Stomach (tissue), 9 donors: Measurements from ENCODE around the gene SCFD2. TPM values are rescaled to one million over a fixed set of nuclear protein-coding genes. Genes with fewer than 3 reads are reported as not detected.

Source experiments
- DNase-seq, 2 donors: peaks; one replicate each; pipeline versions ENCODE4 v3.0.0 to v3.0.0-alpha.2; 2013 to 2019
- H3K27ac ChIP-seq, 5 donors: fragments of 200-600 bp in 4 of 5; sonication (generic) in 4 of 5; one replicate each; pipeline ENCODE4 v1.5.1; 2013 to 2019; ENCODE audit warnings: mild to moderate bottlenecking in 1 of 5, moderate library complexity in 1 of 5
- H3K27me3 ChIP-seq, 3 donors: fragments of 200-600 bp; sonication (generic); one replicate each; pipeline ENCODE4 v1.5.1; 2017 to 2019; ENCODE audit warnings: mixed run types in 1 of 3
- H3K36me3 ChIP-seq, 4 donors: fragments of 200-600 bp; sonication (generic); 1 replicate in 3 of 4; 2 replicates in 1 of 4; pipeline ENCODE4 v1.5.1; 2016 to 2019
- H3K4me1 ChIP-seq, 4 donors: fragments of 200-600 bp; sonication (generic); one replicate each; pipeline ENCODE4 v1.5.1; 2016 to 2019
- H3K4me3 ChIP-seq, 4 donors: fragments of 200-600 bp; sonication (generic) in 3 of 4; one replicate each; pipeline ENCODE4 v1.5.1; 2016 to 2019; ENCODE audit warnings: mild to moderate bottlenecking in 1 of 4
- H3K9me3 ChIP-seq, 4 donors: fragments of 200-600 bp; sonication (generic); one replicate each; pipeline ENCODE4 v1.5.1; 2016 to 2019
- CTCF ChIP-seq, 7 experiments: fragments of 450-650 bp in 4 of 7; fragments of 200-600 bp in 3 of 7; sonication (generic) in 3 of 7; IDR thresholded peaks; one replicate each; pipeline ENCODE4 v1.5.1; 2016 to 2019; ENCODE audit warnings: antibody characterized with exemption in 7 of 7, control low read depth in 2 of 7, mild to moderate bottlenecking in 1 of 7
- EP300 ChIP-seq: sonication (generic); formaldehyde crosslinking; IDR thresholded peaks from one replicate; pipeline ENCODE4 v1.6.1; 2017; ENCODE audit warnings: antibody characterized with exemption
- POLR2A ChIP-seq, 4 donors: fragments of 450-650 bp; IDR thresholded peaks; one replicate each; pipeline ENCODE4 v1.6.1; 2016; ENCODE audit warnings: antibody characterized with exemption in 4 of 4, control low read depth in 2 of 4, mild to moderate bottlenecking in 1 of 4, moderate library complexity in 1 of 4
- POLR2AphosphoS5 ChIP-seq, 3 donors: sonication (generic); formaldehyde crosslinking; IDR thresholded peaks; one replicate each; pipeline ENCODE4 v1.6.1; 2016; ENCODE audit warnings: antibody characterized with exemption in 3 of 3
- WGBS, 5 donors: extraction: QIAGEN DNeasy Blood & Tissue Kit in 3 of 5; methylation state at CpG; one replicate each; pipeline versions ENCODE4 v1.1.5 to v1.1.7; 2013 to 2018; 5-methylcytosine and 5-hydroxymethylcytosine counted together
- intact Hi-C: fragments of 100-400 bp; cut with DNase I; formaldehyde crosslinking; loops from one replicate; pipeline ENCODE4 v1.15.1; 2023; ENCODE audit warnings: low total_unique reads
- polyA plus RNA-seq, 3 donors: library from polyadenylated mRNA; stranded (reverse); fragments of 200-250 nt; gene quantifications; one replicate each; pipeline ENCODE4 v1.2.3, GENCODE V29; 2013
- total RNA-seq, 5 donors: library from RNA; depleted of rRNA; stranded (reverse); fragments of >200 nt; gene quantifications; one replicate each; pipeline versions ENCODE4 v1.1.0 to v1.2.3, GENCODE V29; 2014 to 2016
- donor health status: healthy with polysubstance abuse.
- donor health status: Bipolar disorder and iron deficiency.
- donor health status: healthy.

SCFD2 gene
- total and polyA plus RNA-seq, 8 donors, result 2.9 to 40.2 (median 11.1) TPM

DNA sequence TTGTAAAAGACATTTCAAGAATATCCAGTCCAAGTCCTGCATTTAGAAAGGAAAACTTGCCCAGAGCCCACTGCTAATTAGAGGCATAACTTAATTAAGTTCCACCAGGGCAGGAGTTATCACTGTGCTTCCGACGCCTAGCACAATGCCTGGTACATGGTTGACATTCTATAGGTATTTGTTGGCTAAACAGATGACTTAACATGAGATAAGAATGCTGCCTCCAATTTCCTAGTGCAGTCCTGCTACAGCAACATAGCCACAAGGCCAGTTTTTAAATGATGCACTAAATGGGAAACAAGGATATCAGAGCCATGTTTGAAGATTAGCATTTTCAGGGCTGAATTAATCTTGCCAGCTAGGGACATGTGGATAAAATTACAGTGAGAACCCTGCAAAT lies 339.6 kb downstream of the SCFD2 start:
- no peak for TF ChIP-seq CTCF (IDR thresholded peaks at IDR 0.05)
- TF ChIP-seq POLR2AphosphoS5 (IDR thresholded peaks at IDR 0.05), result no peak
- no peak for TF ChIP-seq POLR2A (IDR thresholded peaks at IDR 0.05)
- no peak for TF ChIP-seq EP300
- intact Hi-C loops, result no loop called here
- Histone ChIP-seq H3K4me3 (no peak overlapping the region), H3K36me3 (no peaks in the 10 kb centered on the region), H3K9me3 (no peaks in the 10 kb centered on the region), H3K4me1 (peaks cover 0 to 12% (median 0%) of the 10 kb centered on the region in 4 donors), H3K27ac (no peak overlapping the region), H3K27me3 (no peaks in the 10 kb centered on the region)
- DNase-seq, result no peak
- WGBS, 5 donors, result 31 to 71% (median 54%) methylated on average over 2 of the region's 2 CpGs

DNA sequence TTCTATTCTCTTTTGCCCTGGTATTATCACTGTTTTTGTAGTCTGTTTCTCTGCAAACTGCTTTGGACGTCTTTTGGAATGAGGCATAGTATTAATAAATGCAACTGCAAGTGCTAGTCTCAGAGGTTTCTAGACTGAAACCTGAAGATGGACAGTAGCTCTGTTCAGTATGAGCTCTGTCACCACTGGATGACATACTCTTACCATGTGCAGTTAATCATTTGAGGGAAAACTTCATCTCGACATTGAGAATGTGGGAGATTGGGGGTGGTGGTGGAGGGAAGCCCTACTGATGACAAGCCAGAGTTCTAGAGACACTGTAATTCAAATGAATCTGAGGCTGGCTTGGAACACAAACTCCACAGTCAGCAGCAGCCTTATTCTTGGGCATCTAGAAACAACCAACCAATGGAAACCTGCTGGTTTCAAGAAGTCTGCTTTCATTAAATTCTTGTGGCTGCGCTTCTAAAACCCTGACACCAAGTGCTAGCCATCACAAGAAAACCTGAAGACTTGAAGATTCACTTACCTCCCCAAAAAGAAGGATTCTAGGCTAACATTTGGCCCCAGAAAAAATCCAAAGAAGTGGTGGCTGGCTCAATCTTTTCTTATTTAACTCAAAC lies 342.1 kb downstream of the SCFD2 start:
- peaks cover 0 to 23% (median 4%) of the 10 kb centered on the region in 4 donors for H3K4me1 ChIP-seq
- DNase-seq, result no peak
- no peak overlapping the region for H3K27ac ChIP-seq
- WGBS, 5 donors, result 90 to 96% (median 91%) methylated on average over 3 of the region's 3 CpGs
- intact Hi-C loops, result no loop called here
- TF ChIP-seq EP300, result no peak
- no peak for TF ChIP-seq POLR2A (IDR thresholded peaks at IDR 0.05)
- no peak for TF ChIP-seq POLR2AphosphoS5 (IDR thresholded peaks at IDR 0.05)
- no peak for TF ChIP-seq CTCF (IDR thresholded peaks at IDR 0.05)
- no peak overlapping the region for H3K4me3 ChIP-seq
- no peaks in the 10 kb centered on the region for H3K27me3 ChIP-seq
- no peaks in the 10 kb centered on the region for H3K36me3 ChIP-seq
- no peaks in the 10 kb centered on the region for H3K9me3 ChIP-seq

DNA sequence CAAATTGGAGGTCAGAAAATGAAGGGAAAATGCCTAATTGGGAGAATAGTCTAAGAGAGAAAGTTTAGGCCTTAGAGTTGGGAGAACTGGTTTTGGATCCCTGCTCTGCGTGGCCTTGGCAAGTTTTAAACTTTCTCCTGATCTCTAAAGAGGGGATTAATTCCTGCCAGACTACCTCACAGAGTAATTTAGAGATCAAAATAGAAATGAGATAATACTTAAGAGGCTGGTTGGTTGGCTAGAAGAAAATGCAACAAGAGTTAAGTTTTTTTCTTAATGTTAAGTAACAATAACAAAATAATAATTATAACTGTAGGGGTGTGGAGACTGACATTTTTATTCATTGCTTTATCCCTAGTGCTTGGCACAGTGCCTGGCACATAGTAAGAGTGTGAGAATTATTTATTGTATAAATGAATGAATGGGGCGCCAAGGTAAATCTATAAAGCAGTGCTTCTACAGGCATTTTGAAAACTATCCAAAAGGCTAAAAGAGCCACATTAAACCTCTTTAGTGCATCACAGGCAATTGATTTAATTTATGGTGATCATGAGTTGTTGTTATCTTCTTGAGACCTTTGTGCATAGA lies 343.3 kb downstream of the SCFD2 start:
- 75 to 95% (median 86%) methylated on average over 2 of the region's 2 CpGs for WGBS, 5 donors

More for the DNA sequence above, 343.3 kb downstream of the SCFD2 start:
- no peaks in the 10 kb centered on the region for H3K36me3 ChIP-seq
- TF ChIP-seq POLR2AphosphoS5 (IDR thresholded peaks at IDR 0.05), result no peak
- no peak for TF ChIP-seq CTCF (IDR thresholded peaks at IDR 0.05)
- no peak for TF ChIP-seq POLR2A (IDR thresholded peaks at IDR 0.05)
- TF ChIP-seq EP300, result no peak
- H3K27me3 ChIP-seq, result no peaks in the 10 kb centered on the region
- no peak overlapping the region for H3K27ac ChIP-seq
- no peak for DNase-seq
- H3K4me3 ChIP-seq, result no peak overlapping the region
- intact Hi-C loops, result no loop called here
- H3K9me3 ChIP-seq, result no peaks in the 10 kb centered on the region
- H3K4me1 ChIP-seq, result peaks cover 0 to 23% (median 4%) of the 10 kb centered on the region in 4 donors
